HG03095 (cell line): Measurements from ENCODE around the gene C3orf85.

ENCODE experiments used
- ATAC-seq: cut with Tn5 transposase; IDR thresholded peaks from one replicate; pipeline ENCODE4 v1.9.1; 2021; ENCODE audit warnings: moderate library complexity; ENCODE audit not compliant: unreplicated experiment

Gene C3orf85

GRCh38 chr3:109149078-109149477 lies 12.6 kb downstream of the C3orf85 start:
- ATAC-seq = no peak

DNA sequence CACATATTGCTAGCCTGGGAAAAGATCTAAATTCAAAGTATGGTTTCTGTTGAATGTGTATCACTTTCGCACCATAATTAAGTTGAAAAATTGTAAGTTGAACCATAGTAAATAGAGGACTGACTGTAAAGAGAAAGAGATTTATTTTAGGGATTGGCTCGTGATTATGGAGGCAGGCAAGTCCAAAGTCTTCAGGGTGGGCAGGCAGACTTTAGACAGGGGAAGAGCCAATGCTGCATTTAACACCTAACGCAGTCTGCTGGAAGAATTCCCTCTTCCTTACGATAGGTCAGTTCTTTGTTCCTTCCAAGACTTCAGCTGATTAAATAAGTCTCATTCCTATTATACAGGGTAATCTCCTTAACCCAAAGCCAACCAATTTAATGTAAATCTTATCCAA lies 15.8 kb downstream of the C3orf85 start:
- no peak for ATAC-seq

GRCh38 chr3:109154979-109155378 lies 18.5 kb downstream of the C3orf85 start:
- no peak for ATAC-seq

DNA sequence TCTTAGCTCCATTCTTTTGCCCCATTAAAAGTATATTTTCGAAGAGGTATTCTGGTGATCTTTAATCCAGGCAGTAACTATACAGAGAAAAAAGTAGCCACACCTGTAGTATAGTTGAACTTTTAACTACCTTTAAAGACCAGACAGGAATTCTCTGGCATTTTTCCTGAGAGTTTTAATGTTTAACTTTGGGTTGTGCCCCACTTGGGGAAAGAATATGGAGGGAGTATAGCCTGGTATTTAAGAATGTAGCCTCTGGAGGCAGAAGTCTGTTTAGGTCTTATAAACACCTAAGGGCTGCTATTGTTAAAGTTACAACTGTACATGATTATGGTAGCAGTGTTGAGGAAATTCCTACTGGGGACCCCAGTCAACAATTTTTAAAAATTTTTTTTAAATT lies 19.3 kb downstream of the C3orf85 start:
- no peak for ATAC-seq

- ATAC-seq = no peak
Measured at GRCh38 chr3:109161487-109162123, 25.1 kb downstream of the C3orf85 start.

GRCh38 chr3:109165905-109166304 lies 29.4 kb downstream of the C3orf85 start:
- no peak for ATAC-seq

DNA sequence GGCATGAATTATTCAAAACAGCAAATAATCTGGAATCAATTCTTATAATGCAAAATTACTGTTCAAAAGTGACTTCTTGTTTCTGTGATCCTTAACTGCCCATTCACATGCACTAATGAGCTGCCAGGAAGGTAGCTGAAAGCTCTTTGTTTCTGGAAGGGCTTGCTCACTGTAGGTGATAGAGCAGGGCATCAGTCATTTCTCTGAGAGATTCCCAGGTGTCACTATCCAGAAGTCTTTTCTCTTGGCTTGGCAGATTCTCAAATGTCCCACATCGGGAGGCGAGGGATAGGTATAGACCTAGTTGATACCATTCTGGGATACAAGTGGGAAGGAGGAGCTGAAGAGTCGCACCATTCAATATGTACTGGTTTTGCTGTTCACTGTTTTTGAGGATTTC lies 35.0 kb downstream of the C3orf85 start:
- no peak for ATAC-seq

GRCh38 chr3:109175411-109175810 lies 38.9 kb downstream of the C3orf85 start:
- ATAC-seq = no peak

- ATAC-seq = no peak
Measured at GRCh38 chr3:109176726-109177125, 40.2 kb downstream of the C3orf85 start.

DNA sequence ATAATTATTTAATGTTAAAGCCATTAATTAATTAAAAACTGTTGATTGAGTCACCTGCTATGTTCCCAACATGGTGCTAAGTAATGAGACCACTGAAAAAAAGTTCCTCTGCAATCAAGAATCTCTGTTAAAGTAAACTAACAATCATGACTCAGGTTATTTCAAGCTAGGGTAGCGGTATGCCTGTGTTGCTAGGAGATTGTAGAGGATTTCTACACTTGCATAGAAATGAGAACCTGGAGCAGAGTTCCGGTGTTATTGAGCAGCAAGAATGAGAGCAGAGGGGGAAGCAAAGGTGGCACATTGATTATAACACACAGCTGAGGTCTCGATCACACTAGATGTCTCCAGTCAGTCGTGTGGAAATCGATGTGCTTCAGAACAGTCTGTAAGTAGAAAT lies 41.4 kb downstream of the C3orf85 start:
- no peak for ATAC-seq

DNA sequence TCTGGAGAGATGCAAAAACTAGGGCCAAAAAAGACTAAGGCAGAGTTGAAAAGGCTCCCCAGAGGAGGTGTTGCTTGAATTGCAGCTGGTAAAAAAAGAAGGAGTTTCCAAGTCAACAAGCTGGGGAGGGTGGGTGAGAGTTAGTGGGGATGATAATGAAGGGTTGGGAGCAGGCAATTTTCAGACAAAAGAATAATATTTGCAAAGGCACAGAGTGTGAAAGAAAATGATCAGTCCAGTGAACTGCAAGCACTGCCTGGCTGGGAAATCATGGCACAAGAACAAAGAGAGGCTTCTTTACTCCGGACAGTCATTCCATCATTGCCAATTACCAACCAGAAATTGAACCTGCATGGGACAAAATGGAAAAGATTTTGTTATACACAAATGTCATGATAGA lies 42.2 kb downstream of the C3orf85 start:
- ATAC-seq = no peak

GRCh38 chr3:109184726-109185125 lies 48.2 kb downstream of the C3orf85 start:
- ATAC-seq = no peak

GRCh38 chr3:109187390-109187789 lies 50.9 kb downstream of the C3orf85 start:
- ATAC-seq = no peak

- no peak for ATAC-seq
Measured at GRCh38 chr3:109188741-109189140, 52.2 kb downstream of the C3orf85 start.

DNA sequence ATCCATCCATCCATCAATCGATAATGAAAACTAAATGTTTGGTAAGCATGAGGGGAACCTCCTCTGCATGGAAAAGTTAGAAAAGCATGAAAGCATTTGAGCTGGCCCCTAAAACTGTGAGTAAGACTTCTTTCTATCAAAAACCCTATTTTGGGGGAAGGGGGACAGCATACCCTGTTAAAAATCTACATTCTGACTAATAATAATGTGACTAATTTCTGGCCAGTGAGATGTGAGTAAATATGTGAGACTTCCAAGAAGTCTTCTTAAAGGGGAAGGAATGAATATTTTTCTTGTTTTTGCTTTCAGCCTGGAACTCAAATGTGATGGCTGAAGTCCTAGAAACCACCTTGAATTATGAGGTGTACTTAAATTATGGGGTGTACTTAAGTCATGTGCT lies 54.9 kb downstream of the C3orf85 start:
- ATAC-seq = no peak

- no peak for ATAC-seq
Measured at GRCh38 chr3:109195815-109196214, 59.3 kb downstream of the C3orf85 start.
